Choroid plexus epithelial cell (primary cell): ENCODE measurements around the gene FCN1.

ENCODE experiments used
- DNase-seq: peaks from one replicate; pipeline ENCODE4 v3.0.0-alpha.2; 2010; ENCODE audit warnings: low read depth
- H3K4me3 ChIP-seq: 2 replicates; pipeline ENCODE4 v1.5.1; 2011; ENCODE audit warnings: low read depth, mild to moderate bottlenecking, control low read depth, low read length, moderate library complexity
- TF ChIP-seq, protein P1 (sequence below): conservative IDR thresholded peaks from 2 replicates; pipeline ENCODE4 v1.5.1; 2011; ENCODE audit warnings: low read depth, mild to moderate bottlenecking, control low read depth, inconsistent platforms, low read length, moderate library complexity

Gene FCN1

DNA sequence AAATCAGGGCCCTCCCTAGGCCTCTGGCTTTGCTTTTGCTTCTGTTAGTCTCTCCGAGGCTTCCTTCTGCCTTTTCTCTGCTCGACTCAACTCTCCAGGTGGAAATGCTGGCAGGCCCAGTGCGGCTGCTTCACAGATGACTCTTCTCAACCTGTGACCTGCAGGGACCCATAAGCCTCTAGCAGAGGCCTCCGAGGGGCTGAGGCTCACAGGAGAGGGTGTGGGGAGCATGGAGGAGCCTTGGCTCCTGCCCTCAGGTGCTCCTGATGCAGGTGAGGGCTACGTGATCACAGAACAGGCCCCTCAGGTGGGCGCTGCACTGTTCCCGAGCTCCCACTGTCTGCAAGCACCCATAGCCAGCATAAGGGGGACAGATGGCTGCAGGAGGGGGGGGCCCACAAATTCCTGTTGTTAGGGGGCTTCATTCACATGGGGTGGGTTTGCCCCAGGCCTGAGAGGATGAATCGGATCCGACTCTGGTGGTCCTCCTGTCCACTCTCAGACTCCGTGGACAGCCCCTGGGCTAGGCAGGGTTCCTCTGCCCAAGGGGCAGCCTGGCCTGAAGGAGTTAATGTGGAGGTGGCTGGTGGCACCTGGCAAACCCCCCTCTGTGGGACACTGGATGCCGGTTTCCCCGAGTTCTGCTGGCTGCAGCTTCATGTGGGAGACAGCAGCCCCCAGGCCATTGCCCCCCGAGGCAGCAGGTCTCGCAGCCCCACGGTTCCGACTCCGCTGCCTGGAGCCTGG is 48.0 kb downstream of the FCN1 start:
- no peak for DNase-seq
- no peak overlapping the region for H3K4me3 ChIP-seq
- TF ChIP-seq, protein P1, sequence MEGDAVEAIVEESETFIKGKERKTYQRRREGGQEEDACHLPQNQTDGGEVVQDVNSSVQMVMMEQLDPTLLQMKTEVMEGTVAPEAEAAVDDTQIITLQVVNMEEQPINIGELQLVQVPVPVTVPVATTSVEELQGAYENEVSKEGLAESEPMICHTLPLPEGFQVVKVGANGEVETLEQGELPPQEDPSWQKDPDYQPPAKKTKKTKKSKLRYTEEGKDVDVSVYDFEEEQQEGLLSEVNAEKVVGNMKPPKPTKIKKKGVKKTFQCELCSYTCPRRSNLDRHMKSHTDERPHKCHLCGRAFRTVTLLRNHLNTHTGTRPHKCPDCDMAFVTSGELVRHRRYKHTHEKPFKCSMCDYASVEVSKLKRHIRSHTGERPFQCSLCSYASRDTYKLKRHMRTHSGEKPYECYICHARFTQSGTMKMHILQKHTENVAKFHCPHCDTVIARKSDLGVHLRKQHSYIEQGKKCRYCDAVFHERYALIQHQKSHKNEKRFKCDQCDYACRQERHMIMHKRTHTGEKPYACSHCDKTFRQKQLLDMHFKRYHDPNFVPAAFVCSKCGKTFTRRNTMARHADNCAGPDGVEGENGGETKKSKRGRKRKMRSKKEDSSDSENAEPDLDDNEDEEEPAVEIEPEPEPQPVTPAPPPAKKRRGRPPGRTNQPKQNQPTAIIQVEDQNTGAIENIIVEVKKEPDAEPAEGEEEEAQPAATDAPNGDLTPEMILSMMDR = no peak

GRCh38 chr9:134868751-134869553 is 48.8 kb downstream of the FCN1 start:
- DNase-seq = no peak
- no peak overlapping the region for H3K4me3 ChIP-seq
- TF ChIP-seq, protein P1 = no peak

DNA sequence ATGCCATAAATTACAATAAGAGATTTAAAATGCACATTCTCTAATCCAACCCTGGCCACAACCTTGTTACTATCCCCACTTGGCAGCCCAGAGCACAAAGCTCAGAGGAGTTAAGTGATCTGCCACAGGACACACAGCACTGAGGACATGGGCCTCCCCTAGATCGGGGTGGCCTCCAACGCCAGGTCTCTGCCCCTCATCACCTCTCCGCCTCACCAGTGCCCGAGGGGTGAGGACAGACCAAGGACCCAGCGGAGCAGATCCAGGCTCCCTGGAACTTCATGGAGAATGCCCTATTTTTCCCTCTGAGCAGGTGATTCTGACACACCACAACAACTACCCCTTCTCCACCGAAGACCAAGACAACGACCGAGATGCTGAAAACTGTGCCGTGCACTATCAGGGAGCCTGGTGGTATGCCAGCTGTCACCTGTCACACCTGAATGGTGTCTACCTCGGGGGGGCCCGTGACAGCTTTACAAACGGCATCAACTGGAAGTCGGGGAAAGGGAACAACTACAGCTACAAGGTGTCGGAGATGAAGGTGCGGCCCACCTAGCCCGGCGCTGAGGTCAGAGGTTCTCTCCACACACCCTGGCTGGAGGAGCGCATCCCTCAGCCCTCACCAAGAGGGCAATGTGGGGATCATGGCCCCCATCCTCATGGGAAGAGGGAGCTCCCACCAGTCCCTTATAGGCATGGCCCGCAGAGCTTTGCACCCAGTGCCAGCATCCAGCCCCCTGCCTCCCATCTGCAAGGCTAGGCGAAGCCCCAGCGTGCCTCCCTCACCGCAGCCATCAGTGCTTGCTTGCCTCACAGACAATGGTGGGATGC is 49.6 kb downstream of the FCN1 start:
- TF ChIP-seq, protein P1 = no peak
- no peak for DNase-seq
- no peak overlapping the region for H3K4me3 ChIP-seq

GRCh38 chr9:134864821-134865190 is 52.9 kb downstream of the FCN1 start:
- TF ChIP-seq, protein P1 = no peak
- DNase-seq = no peak
- no peak overlapping the region for H3K4me3 ChIP-seq

DNA sequence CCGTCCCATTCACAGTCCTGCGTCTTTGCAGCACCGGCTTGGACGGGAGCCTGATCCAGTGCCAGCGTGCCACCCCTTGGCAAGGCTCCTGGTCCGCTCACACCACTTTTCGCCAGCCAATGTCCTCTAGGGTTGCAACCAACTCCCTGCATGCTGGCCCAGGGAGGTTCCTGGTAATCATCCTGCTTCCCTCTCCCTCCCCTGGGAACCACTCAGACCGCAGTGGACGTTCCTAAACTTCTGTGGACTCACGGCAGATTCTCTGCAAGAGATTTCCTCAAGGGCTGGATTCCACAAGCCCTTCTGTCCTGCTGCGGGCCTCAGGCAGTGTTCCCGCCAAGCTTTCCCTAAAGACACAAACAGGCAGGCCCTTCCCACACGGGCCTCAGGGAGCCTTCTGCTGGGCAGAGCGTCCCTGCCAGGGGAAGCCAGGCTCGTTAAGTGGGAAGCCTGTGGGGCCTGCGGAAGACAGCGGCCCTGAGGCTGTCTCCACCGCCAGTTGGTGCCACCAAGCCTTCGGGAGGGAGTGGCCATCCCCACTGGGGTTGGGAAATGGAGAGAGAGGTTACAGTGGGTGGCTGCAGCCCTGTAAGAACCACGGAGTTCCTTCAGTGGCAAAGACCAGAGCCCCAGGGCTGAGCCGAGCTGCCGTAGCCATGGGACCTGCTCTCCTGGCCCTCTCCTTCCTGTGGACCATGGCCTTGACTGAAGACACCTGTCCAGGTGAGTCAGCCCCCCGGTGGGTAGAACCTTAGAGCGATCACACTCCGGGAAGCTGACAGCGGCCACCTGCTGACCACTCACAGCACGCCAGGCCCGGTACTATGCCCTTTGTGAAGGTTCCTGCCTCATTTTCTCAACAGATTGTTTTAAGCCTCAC is 53.5 kb downstream of the FCN1 start:
- H3K4me3 ChIP-seq = no peak overlapping the region
- no peak for DNase-seq
- TF ChIP-seq, protein P1 = no peak

DNA sequence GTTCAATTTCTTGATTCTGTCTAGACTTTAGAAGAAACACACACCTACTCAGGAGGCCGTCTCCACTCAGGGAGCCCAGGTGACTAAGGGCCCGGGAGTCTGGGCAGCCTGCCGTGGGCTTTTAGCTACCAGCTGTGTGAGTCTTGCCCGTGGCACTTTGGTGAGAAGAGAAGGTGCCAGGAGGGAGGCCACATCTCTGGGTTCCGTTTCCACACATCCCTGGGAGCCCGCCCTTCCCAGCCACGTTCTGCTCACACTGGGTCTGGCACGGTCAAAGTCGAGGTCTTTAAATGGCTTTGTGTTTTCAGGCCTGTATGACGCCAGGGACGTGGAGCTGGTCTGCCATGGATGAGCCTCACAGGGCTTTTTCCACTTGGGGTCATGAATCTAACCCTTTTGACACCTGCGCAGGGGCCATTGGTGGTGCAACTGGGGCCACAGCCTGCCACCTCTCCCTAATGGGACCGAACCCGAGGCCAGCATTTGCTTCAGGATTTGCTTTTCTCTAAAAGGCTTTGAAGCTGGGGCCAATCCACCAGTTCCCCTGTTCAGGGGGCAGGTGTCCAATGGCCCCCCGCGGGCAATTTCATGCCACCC is 54.3 kb downstream of the FCN1 start:
- TF ChIP-seq, protein P1 = no peak
- DNase-seq = no peak
- no peak overlapping the region for H3K4me3 ChIP-seq
